NCI-H2196 treated with DMSO at 0.1 percent for 48 hours (cell line): ENCODE results near the gene NHLRC4.
A peak's percentile ranks its signal among the peaks of the same experiment; 100 is the strongest.
"Not testable (repeated sequence)": the region's sequence is repeated elsewhere in the genome, so short reads cannot be mapped to it uniquely, and the experiment has no call there.

Source experiments
- DNase-seq: peaks from one replicate; lab custom pipeline; 2025; ENCODE audit not compliant: unreplicated experiment; lab: John Stamatoyannopoulos, UW

NHLRC4 gene

DNA sequence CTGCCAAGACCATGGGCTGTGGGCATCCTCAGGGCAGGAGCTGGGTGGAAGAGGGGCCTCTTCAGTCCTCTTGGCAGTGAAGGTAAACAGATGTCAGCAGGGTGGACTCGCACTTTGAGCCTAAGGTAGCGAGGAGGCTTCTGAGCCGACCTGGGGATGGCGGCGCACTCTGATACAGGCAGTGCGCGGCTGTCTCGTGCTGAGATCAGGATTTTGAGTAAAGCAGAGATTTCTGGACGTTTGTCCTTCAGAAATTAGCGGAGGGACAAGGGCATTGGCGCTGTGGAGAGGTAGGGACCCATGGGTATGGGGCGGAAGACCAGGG is 29.9 kb downstream of the NHLRC4 start:
- DNase-seq, result no peak

DNA sequence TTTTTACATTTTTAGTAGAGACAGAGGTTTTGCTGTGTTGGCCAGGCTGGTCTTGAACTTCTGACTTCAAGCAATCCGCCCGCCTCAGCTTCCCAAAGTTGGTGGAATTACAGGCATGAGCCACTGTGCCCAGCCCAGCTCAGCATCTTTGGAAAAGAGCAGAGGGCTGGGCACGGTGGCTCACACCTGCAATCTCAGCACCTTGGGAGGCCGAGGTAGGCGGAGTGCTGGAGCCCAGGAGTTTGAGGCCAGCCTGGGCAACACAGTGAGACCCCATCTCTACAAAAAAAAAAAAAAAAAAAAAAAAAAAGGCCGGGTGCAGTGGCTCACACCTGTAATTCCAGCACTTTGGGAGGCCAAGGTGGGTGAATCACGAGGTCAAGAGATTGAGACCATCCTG is 30.9 kb downstream of the NHLRC4 start:
- DNase-seq, result not testable (repeated sequence)

DNA sequence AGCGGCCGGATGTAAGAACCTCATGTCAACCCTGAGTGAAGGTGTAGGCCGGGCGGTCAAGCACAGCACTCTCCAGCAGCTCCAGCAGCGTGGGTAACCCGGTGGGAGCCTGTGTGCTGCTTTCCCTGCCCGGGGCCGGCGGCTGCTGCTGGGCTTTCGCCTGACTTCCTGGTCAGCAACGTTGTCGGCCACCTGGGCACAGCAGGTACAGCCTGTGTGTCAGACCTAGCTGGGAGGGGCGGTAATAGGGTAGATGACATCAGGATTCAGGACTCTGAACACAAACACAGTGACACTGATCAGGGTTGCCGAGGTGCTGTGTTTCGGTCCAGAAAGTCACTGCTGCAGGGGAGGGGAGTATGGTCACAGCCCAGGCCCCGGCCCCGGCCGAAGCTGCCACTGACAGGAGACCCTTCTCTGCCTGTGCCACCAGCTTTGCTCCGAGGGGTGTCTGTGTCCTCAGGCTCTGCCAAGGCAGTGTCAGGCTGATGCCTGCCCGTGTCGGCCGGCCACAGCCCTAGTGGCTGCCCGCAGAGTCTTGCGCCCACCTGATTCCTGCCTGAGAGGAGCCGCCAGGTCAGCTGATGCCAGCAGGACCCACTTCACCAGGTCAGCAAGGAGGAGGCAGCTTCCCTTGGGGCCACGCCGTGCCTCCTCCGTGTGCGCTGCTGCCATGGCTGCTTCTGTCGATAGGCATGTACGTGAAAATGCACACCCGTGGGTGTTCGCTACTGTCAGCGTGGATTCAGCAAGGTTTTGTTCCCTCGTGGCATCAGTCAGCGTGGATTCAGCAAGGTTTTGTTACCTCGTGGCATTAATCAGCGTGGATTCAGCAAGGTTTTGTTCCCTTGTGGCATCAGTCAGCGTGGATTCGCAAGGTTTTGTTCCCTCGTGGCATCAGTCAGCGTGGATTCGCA is 32.3 kb downstream of the NHLRC4 start:
- no peak for DNase-seq

DNA sequence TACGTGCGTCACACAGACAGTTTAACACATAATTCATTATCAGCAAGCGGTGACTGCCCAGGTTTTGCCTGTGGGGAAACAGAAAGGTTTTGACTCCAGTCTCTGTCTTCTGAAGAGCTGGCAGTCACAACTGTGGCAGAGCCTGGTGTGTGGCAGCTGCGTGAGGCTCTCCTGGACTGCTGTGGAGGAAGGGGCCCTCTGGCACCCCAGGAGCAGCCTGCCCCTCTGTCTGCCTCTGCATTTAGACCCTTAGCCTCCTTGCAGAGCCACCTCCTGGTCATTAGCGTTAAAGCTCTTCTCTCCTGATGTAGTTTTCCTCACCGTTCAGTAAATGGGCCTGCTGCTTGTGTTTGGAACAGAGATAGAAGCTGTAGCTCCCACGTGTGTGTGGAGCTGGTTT is 34.0 kb downstream of the NHLRC4 start:
- no peak for DNase-seq

DNA sequence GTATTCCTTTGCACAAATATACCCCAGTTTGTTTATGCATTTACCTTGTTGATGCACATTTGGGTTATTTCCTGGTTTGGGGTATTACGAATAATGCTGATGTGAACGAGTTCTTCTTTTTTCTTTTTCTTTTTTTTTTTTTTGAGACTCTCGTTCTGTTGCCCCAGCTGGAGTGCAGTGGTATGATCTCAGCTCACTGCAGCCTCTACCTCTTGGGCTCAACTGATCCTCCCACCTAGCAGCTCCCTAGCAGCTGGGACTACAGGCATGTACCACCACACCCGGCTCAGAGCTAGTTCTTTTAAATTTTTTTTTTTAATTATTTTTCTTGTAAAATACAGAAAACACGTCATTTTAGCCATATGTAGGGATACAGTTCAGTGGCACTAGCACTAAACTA is 37.1 kb downstream of the NHLRC4 start:
- no peak for DNase-seq

DNA sequence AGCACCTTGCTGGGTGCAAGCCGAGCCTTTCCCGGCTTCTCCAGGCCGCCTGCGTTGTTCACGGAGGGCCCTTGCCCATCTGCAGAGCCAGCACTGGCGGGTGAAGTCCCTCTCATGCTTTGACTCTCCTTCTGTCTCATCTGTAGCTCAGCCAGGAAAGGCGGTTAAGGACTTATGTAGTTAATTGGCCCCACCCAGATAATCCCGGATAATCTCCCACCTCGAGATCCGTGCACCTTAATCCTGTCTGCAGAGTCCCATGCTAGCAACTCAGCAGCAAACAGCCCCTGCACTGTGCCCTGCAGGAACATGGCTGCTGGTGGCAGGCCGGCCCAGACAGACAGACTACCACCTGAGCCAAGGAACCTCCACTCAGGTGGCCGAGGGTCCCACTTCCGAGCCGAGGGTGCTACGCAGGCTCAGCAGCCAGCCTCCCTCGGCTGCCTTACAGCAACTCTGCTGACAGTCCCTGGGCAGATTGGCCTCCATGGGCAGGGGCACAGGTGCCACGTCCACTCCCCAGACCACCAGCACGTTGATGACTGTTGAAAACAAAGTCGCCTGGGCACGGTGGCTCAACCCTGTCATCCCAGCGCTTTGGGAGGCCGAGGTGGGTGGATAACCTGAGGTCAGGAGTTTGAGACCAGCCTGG is 40.0 kb downstream of the NHLRC4 start:
- no peak for DNase-seq

DNA sequence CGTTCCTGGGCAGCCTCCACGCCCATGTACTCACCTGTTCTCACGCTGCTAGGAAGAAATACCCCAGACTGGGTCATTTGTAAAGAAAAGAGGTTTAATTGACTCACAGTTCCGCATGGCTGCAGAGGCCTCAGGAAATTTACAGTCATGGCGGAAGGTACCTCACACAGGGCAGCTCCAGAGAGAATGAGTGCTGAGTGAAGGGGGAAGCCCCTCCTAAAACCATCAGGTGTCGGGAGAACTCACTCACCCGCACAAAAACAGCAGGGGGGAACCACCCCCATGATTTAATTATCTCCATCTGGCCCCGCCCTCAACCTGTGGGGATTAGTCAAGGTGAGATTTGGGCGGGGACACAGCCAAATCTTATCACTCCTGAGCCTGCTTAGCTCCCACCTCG is 41.2 kb downstream of the NHLRC4 start:
- DNase-seq, result no peak

DNA sequence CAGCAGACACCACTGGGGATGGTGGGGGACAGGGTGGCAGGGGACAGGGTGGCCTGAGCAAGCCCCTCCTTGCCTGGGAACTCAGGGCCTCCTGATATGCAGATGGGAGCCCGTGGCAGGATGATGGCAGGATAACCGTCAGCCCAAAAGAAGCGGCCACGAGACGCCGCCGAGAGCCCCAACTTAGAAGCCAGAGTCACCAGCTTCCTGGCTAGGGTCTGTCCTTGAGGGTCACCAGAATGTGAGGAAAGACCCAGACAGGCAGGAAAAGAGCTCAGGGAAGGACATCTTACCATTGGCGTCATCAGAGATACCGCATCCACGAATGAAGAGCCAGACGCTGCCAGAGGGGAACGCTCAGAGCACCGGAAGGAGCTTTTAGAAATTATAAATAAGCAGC is 42.5 kb downstream of the NHLRC4 start:
- DNase-seq, result no peak

DNA sequence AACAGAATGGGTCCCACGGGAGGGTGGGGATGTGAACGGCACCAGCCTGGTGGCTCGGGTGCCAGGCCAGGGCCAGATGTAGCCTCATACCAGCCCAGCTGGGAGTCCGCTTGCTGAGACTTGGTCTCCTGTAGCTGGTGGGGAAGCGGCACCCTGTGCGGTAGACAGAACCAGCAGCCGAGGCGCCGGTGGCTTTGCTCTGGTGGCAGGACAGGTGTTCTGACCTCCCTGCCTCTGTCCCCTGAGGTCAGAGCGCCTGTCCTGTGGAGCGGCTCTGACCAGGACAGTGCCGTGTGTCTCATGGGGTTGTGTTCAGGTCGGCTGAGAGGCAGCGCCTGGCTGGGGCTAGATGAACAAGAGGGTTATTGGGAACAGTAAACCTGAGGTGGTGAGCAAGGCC is 43.2 kb downstream of the NHLRC4 start:
- no peak for DNase-seq

DNA sequence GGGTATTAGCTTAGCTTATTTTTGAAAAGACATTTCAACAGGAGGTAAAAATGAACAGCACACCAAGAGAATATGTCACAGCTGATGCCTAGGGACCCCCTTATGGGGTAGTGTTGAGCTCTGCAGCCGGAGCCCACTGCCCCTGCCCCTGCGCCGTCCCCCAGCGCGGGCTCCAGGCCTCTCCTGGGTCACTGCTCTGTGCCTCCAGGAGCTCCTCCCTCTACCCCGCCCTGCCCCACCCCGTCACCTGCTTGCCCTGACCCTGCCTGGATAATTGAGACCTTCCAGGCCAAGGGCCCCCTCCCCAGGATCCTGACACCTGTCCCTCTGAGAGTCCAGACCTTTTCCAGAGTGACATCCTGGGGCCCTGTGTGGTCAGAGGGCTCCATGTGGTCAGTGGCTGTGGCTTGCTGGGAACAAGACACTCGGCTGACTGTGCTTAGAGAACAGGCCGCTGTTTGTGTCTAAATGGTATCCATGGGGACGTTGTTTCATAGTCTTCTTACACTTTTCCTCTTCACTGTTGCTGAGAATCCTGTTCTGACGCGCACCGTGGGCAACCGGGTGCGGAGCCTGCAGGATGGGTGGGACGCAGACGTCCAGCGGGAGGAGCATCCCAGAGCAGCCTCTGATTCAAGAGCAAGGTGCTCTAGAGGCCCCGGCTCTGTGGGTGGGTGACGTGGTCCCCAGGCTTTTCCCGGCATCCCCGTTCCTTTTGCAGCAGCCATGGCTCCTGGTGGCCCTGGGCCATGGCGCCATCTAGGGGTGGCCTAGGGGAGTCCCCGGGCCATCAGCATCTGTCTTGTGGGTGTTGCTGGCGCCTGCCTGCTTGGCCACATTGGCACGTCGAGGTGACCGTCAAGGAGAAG is 43.9 kb downstream of the NHLRC4 start:
- peak; percentile 23 for DNase-seq

DNA sequence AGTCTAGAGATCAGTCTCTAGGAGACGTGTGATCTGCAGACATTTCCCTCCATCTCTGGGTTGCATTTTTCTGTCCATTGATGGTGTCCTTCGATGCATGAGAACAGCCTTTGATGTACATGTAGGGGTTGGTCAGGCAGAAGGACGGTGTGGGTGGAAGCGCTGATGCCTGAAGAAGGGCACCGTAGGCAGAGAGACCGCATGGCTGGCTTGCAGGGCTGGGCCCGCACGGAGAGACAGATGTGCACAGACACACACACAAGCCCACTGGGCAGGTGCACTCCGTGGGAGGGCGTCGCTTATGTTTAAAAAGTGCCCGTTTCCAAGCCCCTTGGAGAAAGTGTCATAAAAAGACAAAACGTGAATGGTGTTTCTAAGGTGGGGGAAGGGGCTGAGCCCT is 48.3 kb downstream of the NHLRC4 start:
- no peak for DNase-seq

DNA sequence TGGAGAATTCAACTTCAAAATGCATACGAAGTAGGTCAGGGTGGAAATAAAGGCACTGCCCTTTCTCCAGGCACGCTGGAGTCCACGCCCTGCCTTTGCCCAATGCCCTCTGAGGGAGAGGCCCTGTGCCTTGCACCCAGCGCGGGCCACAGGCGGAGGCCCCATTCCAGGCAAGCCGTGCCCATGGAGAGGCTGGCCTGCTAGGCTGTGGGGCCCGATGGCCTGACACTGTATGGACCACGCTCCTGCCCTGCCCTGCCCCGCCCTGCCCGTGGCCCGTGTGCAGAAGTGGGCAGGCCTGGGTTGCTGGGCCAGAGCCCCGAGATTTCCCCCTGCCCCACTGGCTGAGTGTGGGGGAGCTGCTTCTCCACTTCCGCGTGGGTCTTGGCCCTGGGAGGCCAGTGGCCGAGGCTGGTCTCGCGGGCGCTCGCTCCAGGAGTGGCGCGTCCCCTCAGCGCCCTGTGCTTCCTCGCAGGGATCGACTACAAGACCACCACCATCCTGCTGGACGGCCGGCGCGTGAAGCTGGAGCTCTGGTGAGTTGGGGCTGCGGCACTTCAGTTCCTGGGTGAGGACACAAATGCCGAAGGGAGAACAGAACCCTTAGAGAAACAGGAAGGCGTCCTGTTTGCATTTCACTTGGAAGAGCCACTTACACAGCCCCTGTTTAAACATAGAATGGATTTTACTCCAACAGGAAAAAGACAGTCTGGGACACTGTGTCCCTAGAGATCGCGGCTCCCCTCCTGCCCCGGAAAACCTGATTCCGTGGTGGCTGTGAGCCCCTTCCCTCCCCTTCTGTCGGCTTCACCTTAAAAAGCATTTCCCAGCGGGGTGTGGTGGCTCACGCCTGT is 50.2 kb downstream of the NHLRC4 start:
- DNase-seq, result no peak

DNA sequence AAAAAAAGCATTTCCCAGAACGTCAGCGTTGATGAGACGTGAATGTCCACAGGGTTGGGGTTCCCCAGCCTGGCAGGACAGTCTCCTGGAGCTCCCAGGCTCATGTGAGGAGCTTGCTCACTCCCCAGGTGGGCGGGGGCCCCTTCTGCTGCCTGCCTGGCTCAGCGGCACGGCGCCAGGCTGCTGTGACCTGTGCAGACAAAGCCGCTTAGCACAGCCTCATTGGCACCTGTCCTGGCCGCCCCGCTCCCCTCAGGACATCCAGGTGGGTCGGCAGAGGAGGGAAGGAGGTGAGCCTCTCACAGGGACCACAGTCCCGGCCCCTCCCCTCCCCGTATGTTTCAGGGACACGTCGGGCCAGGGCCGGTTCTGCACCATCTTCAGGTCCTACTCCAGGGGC is 51.0 kb downstream of the NHLRC4 start:
- no peak for DNase-seq
